IMR-90 (cell line): ENCODE data around the gene PCCA.

ENCODE experiments used
- BHLHE40 ChIP-seq: fragments of 150-350 bp; IDR thresholded peaks from 2 replicates; pipeline ENCODE4 v1.6.1; 2016; ENCODE audit warnings: mild to moderate bottlenecking, low read depth, low read length
- CTCF ChIP-seq: conservative IDR thresholded peaks from 2 replicates; pipeline ENCODE4 v1.5.1; 2012; ENCODE audit warnings: mild to moderate bottlenecking, low read depth, low read length, improper control_type of control experiment
- FOS ChIP-seq: fragments of 150-350 bp; IDR thresholded peaks from 2 replicates; pipeline ENCODE4 v1.6.1; 2016; ENCODE audit warnings: low read depth, low read length
- MAZ ChIP-seq: IDR thresholded peaks from 2 replicates; pipeline ENCODE4 v1.6.1; 2012; ENCODE audit warnings: low read depth, mild to moderate bottlenecking, low read length, improper control_type of control experiment, moderate library complexity, borderline replicate concordance
- NFE2L2 ChIP-seq: fragments of 150-350 bp; IDR thresholded peaks from 2 replicates; pipeline ENCODE4 v1.6.1; 2016; ENCODE audit warnings: low read depth, mild to moderate bottlenecking, low read length
- POLR2A ChIP-seq: IDR thresholded peaks from 2 replicates; pipeline ENCODE4 v1.6.1; 2012; ENCODE audit warnings: mild to moderate bottlenecking, low read depth, low read length
- RAD21 ChIP-seq: IDR thresholded peaks from 2 replicates; pipeline ENCODE4 v1.6.1; 2012; ENCODE audit warnings: low read length, improper control_type of control experiment
- RCOR1 ChIP-seq: IDR thresholded peaks from 2 replicates; pipeline ENCODE4 v1.6.1; 2012; ENCODE audit warnings: mild to moderate bottlenecking, low read length, improper control_type of control experiment; ENCODE audit not compliant: insufficient replicate concordance
- SMC3 ChIP-seq: fragments of 150-350 bp; IDR thresholded peaks from 2 replicates; pipeline ENCODE4 v1.6.1; 2016; ENCODE audit warnings: low read depth, mild to moderate bottlenecking, antibody characterized with exemption, low read length, moderate library complexity
- USF2 ChIP-seq: fragments of 150-350 bp; IDR thresholded peaks from 2 replicates; pipeline ENCODE4 v1.6.1; 2017; ENCODE audit warnings: mild to moderate bottlenecking, antibody characterized with exemption, low read length, low read depth

GRCh38 chr13:100197591-100198365, 108.9 kb downstream of the PCCA start:
- TF ChIP-seq CTCF, result no peak
- TF ChIP-seq POLR2A, result no peak
- no peak for TF ChIP-seq RCOR1
- TF ChIP-seq FOS, result no peak
- no peak for TF ChIP-seq SMC3
- no peak for TF ChIP-seq BHLHE40
- no peak for TF ChIP-seq RAD21
- no peak for TF ChIP-seq USF2
- TF ChIP-seq MAZ, result no peak
- TF ChIP-seq NFE2L2, result no peak
